A673 (cell line): Measurements from ENCODE around the gene ESM1.

Source experiments
- EZH2 ChIP-seq: fragments of 200-600 bp; sonication (generic); IDR thresholded peaks from 2 replicates; pipeline ENCODE4 v1.6.1; 2017; ENCODE audit warnings: borderline replicate concordance, low read depth, mild to moderate bottlenecking, mixed read lengths, antibody characterized with exemption, low read length; ENCODE audit not compliant: poor library complexity, severe bottlenecking
- TF ChIP-seq, protein P1 (sequence below): fragments of 300-800, 200-600 bp; sonication (generic); conservative IDR thresholded peaks from 2 replicates; pipeline ENCODE4 v1.5.1; 2017; ENCODE audit warnings: low read depth, mild to moderate bottlenecking, antibody characterized with exemption, low read length, moderate library complexity, mixed read lengths

DNA sequence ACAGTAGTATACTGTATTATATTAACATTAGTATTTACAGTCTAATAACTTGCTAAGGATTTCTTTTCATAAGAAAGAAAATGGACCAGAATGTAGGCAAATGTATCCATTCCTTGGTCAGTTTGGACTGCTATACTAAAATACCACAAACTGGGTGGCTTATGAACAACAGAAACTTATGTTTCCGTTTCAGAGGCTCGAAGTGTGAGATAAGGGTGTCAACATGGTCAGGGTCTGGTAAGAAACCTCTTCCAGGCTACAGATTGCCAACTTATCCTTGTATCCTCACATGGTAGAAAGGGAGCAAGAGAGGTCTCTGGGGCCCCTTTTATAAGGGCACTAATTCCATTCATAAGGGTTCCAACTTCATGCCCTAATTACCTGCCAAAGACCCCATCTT lies 9.2 kb upstream of the ESM1 start:
- TF ChIP-seq, protein P1, sequence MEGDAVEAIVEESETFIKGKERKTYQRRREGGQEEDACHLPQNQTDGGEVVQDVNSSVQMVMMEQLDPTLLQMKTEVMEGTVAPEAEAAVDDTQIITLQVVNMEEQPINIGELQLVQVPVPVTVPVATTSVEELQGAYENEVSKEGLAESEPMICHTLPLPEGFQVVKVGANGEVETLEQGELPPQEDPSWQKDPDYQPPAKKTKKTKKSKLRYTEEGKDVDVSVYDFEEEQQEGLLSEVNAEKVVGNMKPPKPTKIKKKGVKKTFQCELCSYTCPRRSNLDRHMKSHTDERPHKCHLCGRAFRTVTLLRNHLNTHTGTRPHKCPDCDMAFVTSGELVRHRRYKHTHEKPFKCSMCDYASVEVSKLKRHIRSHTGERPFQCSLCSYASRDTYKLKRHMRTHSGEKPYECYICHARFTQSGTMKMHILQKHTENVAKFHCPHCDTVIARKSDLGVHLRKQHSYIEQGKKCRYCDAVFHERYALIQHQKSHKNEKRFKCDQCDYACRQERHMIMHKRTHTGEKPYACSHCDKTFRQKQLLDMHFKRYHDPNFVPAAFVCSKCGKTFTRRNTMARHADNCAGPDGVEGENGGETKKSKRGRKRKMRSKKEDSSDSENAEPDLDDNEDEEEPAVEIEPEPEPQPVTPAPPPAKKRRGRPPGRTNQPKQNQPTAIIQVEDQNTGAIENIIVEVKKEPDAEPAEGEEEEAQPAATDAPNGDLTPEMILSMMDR, result no peak
- no peak for TF ChIP-seq EZH2
